WTC11 (cell line): ENCODE results near the gene PRRC2A. TPM values are rescaled to one million over a fixed set of nuclear protein-coding genes. Genes with fewer than 3 reads are reported as not detected.
A peak's percentile ranks its signal among the peaks of the same experiment; 100 is the strongest.

Source experiments
- ATAC-seq: fragments of 200-7000 bp; cut with Tn5 transposase; 2 replicates; pipeline ENCODE4 v1.10.0; 2021; ENCODE audit warnings: mild to moderate bottlenecking, moderate library complexity
- Bru-seq: library from RNA; stranded (reverse); fragments of 400-500 nt; gene quantifications from one replicate; lab custom pipeline; 2021; lab: Mats Ljungman, UMichigan
- CTCF ChIA-PET: fragments of 300-600 bp; sonication (Branson Sonifier 250); formaldehyde crosslinking; loops from one replicate; lab custom pipeline; 2021; ENCODE audit warnings: antibody characterized with exemption; lab: Charles Lee
- POLR2A ChIA-PET: fragments of 350-600 bp; sonication (Branson Sonifier 250); formaldehyde crosslinking; loops from one replicate; lab custom pipeline; 2021; ENCODE audit warnings: antibody characterized with exemption; lab: Charles Lee
- DNase-seq: peaks from one replicate; pipeline ENCODE4 v3.0.0; 2021; ENCODE audit warnings: low spot score
- H3K27ac Mint-ChIP-seq: 2 replicates; pipeline ENCODE4 v1.8.0; 2021; ENCODE audit warnings: mixed read lengths
- H3K27me3 Mint-ChIP-seq: 2 replicates; pipeline ENCODE4 v1.8.0; 2021; ENCODE audit warnings: low read depth, mild to moderate bottlenecking, moderate library complexity, mixed read lengths
- H3K36me3 Mint-ChIP-seq: 2 replicates; pipeline ENCODE4 v1.8.0; 2021; ENCODE audit warnings: mixed read lengths
- H3K4me1 Mint-ChIP-seq: 2 replicates; pipeline ENCODE4 v1.8.0; 2022; ENCODE audit warnings: mixed read lengths
- H3K4me3 Mint-ChIP-seq: 2 replicates; pipeline ENCODE4 v1.8.0; 2021; ENCODE audit warnings: mild to moderate bottlenecking, moderate library complexity, mixed read lengths
- H3K9me3 Mint-ChIP-seq: 2 replicates; pipeline ENCODE4 v1.8.0; 2021; ENCODE audit warnings: mixed read lengths
- AFF4 ChIP-seq: sonication (generic); formaldehyde crosslinking; IDR thresholded peaks from 2 replicates; pipeline ENCODE4 v1.8.1; 2023; ENCODE audit warnings: mild to moderate bottlenecking, missing genetic modification reagents, borderline replicate concordance
- ATF3 ChIP-seq: sonication (generic); formaldehyde crosslinking; conservative IDR thresholded peaks from 2 replicates; pipeline ENCODE4 v1.8.1; 2022; ENCODE audit warnings: mild to moderate bottlenecking, missing genetic modification reagents
- CREB1 ChIP-seq: sonication (generic); formaldehyde crosslinking; IDR thresholded peaks from 2 replicates; pipeline ENCODE4 v1.8.0; 2023; ENCODE audit warnings: mild to moderate bottlenecking, missing genetic modification reagents
- FOXJ3 ChIP-seq: sonication (generic); formaldehyde crosslinking; IDR thresholded peaks from 2 replicates; pipeline ENCODE4 v1.9.0; 2021; ENCODE audit warnings: missing genetic modification reagents, mild to moderate bottlenecking, borderline replicate concordance
- FOXK1 ChIP-seq: sonication (generic); formaldehyde crosslinking; IDR thresholded peaks from 2 replicates; pipeline ENCODE4 v1.8.0; 2022; ENCODE audit warnings: mild to moderate bottlenecking, moderate library complexity, missing genetic modification reagents
- FOXP1 ChIP-seq: sonication (generic); formaldehyde crosslinking; IDR thresholded peaks from 2 replicates; pipeline ENCODE4 v1.8.0; 2022; ENCODE audit warnings: missing genetic modification reagents, mild to moderate bottlenecking, moderate library complexity, borderline replicate concordance
- MXD4 ChIP-seq: fragments of 250-450 bp; sonication (Bioruptor Pico); IDR thresholded peaks from 2 replicates; pipeline ENCODE4 v1.8.0; 2021; ENCODE audit warnings: mild to moderate bottlenecking, moderate library complexity, borderline replicate concordance
- NFATC4 ChIP-seq: fragments of 250-450 bp; sonication (Bioruptor Pico); IDR thresholded peaks from 2 replicates; pipeline ENCODE4 v1.9.0; 2021; ENCODE audit warnings: mild to moderate bottlenecking
- NR1H2 ChIP-seq: sonication (generic); formaldehyde crosslinking; IDR thresholded peaks from 2 replicates; pipeline ENCODE4 v1.9.0; 2021; ENCODE audit warnings: mild to moderate bottlenecking, moderate library complexity, missing genetic modification reagents
- NR2C2 ChIP-seq: sonication (generic); formaldehyde crosslinking; IDR thresholded peaks from 2 replicates; pipeline ENCODE4 v1.8.0; 2022; ENCODE audit warnings: mild to moderate bottlenecking, missing genetic modification reagents
- PREB ChIP-seq: sonication (generic); formaldehyde crosslinking; IDR thresholded peaks from 2 replicates; pipeline ENCODE4 v1.8.1; 2022; ENCODE audit warnings: mild to moderate bottlenecking, missing genetic modification reagents, moderate library complexity, borderline replicate concordance
- SMAD3 ChIP-seq: sonication (generic); formaldehyde crosslinking; IDR thresholded peaks from 2 replicates; pipeline ENCODE4 v1.8.0; 2022; ENCODE audit warnings: missing genetic modification reagents, mild to moderate bottlenecking, borderline replicate concordance
- ZNF138 ChIP-seq: sonication (generic); formaldehyde crosslinking; conservative IDR thresholded peaks from 2 replicates; pipeline ENCODE4 v1.8.1; 2022; ENCODE audit warnings: mild to moderate bottlenecking, moderate library complexity, missing genetic modification reagents
- ZNF671 ChIP-seq: fragments of 250-450 bp; sonication (Bioruptor Pico); IDR thresholded peaks from 2 replicates; pipeline ENCODE4 v1.8.0; 2021; ENCODE audit warnings: mild to moderate bottlenecking
- long read RNA-seq, 3 experiments: library from RNA in 1 of 3; library from capped mRNA in 1 of 3; library from polyadenylated mRNA in 1 of 3; unstranded in 2 of 3; stranded (forward) in 1 of 3; transcript quantifications; one replicate each; pipeline ENCODE4 v2.0.0, GENCODE V29; 2021
- total RNA-seq: library from RNA; stranded (reverse); gene quantifications from 3 replicates; pipeline ENCODE4 v1.2.3, GENCODE V29; 2021
- TF ChIP-seq, protein P1 (sequence below): sonication (generic); formaldehyde crosslinking; IDR thresholded peaks from 2 replicates; pipeline ENCODE4 v1.8.0; 2022; ENCODE audit warnings: missing genetic modification reagents
- TF ChIP-seq, protein P2 (sequence below): sonication (generic); formaldehyde crosslinking; IDR thresholded peaks from 2 replicates; pipeline ENCODE4 v1.8.1; 2022; ENCODE audit warnings: low read depth, mild to moderate bottlenecking, moderate library complexity, missing genetic modification reagents, borderline replicate concordance
- TF ChIP-seq, protein P3 (sequence below): fragments of 250-450 bp; sonication (Bioruptor Pico); IDR thresholded peaks from 2 replicates; pipeline ENCODE4 v1.9.0; 2021; ENCODE audit warnings: mild to moderate bottlenecking, borderline replicate concordance
- TF ChIP-seq, protein P4 (sequence below): sonication (generic); formaldehyde crosslinking; IDR thresholded peaks from 2 replicates; pipeline ENCODE4 v1.8.1; 2023; ENCODE audit warnings: mild to moderate bottlenecking, missing genetic modification reagents

The PRRC2A gene
- total RNA-seq = 372 to 381 TPM (median 373 TPM) in 3 replicates
- percentile 94 among the genes with signal in this experiment for Bru-seq, nascent RNA
- long read RNA-seq, experiment 1, full-length matches to known transcripts = 58 of 363 reads
- long read RNA-seq, experiment 1, partial matches to known transcripts = 269 of 363 reads
- long read RNA-seq, experiment 1, other reads (novel, unspliced or antisense) = 36 of 363 reads
- long read RNA-seq, experiment 2, full-length matches to known transcripts = 36 of 549 reads
- long read RNA-seq, experiment 2, partial matches to known transcripts = 427 of 549 reads
- long read RNA-seq, experiment 2, other reads (novel, unspliced or antisense) = 86 of 549 reads
- long read RNA-seq, experiment 3, partial matches to known transcripts = 2 of 3 reads
- long read RNA-seq, experiment 3, other reads (novel, unspliced or antisense) = 1 of 3 reads

- ATAC-seq (peak; percentile 34), DNase-seq (peak; percentile 78)
- CTCF ChIA-PET = interaction anchor here (0.6 to 1.7 kb wide), 4 partner anchors 23 to 186 kb away, joined by 3 to 10 read pairs (median 4); no protein-coding TSS in a partner anchor
- POLR2A ChIA-PET = interaction anchor here (1.0 kb wide), 1 partner anchor 80 kb away, joined by 5 read pairs; the partner anchor contains the start of gene DDX39B
- Mint-ChIP-seq H3K27me3 (no peaks in the 10 kb centered on the region; the same call in 1 of the 2 replicates), H3K9me3 (no peaks in the 10 kb centered on the region), H3K4me3 (peak within 1 kb of the TSS; percentile 92), H3K27ac (peak within 1 kb of the TSS; percentile 100), H3K4me1 (peaks cover 23% of the 10 kb centered on the region), H3K36me3 (peaks cover 45% of the 10 kb centered on the region)
- TF ChIP-seq AFF4 (CRISPR knock-in tag) (no peak), FOXJ3 (CRISPR knock-in tag) (no peak), ATF3 (CRISPR knock-in tag) (no peak), NFATC4 (no peak), ZNF671 (CRISPR knock-in tag) (no peak), SMAD3 (CRISPR knock-in tag) (no peak), CREB1 (CRISPR knock-in tag) (no peak), PREB (CRISPR knock-in tag) (no peak), ZNF138 (CRISPR knock-in tag) (no peak), NR2C2 (CRISPR knock-in tag) (no peak), FOXK1 (CRISPR knock-in tag) (0 out of 2 replicates have a peak, but pooled peaks have one; percentile 22), FOXP1 (CRISPR knock-in tag) (peak; percentile 30; the same call in 1 of the 2 replicates), MXD4 (CRISPR knock-in tag) (no peak), NR1H2 (CRISPR knock-in tag) (no peak)
- TF ChIP-seq, protein P1, sequence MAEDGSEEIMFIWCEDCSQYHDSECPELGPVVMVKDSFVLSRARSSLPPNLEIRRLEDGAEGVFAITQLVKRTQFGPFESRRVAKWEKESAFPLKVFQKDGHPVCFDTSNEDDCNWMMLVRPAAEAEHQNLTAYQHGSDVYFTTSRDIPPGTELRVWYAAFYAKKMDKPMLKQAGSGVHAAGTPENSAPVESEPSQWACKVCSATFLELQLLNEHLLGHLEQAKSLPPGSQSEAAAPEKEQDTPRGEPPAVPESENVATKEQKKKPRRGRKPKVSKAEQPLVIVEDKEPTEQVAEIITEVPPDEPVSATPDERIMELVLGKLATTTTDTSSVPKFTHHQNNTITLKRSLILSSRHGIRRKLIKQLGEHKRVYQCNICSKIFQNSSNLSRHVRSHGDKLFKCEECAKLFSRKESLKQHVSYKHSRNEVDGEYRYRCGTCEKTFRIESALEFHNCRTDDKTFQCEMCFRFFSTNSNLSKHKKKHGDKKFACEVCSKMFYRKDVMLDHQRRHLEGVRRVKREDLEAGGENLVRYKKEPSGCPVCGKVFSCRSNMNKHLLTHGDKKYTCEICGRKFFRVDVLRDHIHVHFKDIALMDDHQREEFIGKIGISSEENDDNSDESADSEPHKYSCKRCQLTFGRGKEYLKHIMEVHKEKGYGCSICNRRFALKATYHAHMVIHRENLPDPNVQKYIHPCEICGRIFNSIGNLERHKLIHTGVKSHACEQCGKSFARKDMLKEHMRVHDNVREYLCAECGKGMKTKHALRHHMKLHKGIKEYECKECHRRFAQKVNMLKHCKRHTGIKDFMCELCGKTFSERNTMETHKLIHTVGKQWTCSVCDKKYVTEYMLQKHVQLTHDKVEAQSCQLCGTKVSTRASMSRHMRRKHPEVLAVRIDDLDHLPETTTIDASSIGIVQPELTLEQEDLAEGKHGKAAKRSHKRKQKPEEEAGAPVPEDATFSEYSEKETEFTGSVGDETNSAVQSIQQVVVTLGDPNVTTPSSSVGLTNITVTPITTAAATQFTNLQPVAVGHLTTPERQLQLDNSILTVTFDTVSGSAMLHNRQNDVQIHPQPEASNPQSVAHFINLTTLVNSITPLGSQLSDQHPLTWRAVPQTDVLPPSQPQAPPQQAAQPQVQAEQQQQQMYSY (CRISPR knock-in tag) = 0 out of 2 replicates have a peak, but pooled peaks have one; percentile 21
- TF ChIP-seq, protein P2, sequence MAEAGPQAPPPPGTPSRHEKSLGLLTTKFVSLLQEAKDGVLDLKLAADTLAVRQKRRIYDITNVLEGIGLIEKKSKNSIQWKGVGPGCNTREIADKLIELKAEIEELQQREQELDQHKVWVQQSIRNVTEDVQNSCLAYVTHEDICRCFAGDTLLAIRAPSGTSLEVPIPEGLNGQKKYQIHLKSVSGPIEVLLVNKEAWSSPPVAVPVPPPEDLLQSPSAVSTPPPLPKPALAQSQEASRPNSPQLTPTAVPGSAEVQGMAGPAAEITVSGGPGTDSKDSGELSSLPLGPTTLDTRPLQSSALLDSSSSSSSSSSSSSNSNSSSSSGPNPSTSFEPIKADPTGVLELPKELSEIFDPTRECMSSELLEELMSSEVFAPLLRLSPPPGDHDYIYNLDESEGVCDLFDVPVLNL (CRISPR knock-in tag) = peak; percentile 35; the same call in 1 of the 2 replicates
- TF ChIP-seq, protein P3, sequence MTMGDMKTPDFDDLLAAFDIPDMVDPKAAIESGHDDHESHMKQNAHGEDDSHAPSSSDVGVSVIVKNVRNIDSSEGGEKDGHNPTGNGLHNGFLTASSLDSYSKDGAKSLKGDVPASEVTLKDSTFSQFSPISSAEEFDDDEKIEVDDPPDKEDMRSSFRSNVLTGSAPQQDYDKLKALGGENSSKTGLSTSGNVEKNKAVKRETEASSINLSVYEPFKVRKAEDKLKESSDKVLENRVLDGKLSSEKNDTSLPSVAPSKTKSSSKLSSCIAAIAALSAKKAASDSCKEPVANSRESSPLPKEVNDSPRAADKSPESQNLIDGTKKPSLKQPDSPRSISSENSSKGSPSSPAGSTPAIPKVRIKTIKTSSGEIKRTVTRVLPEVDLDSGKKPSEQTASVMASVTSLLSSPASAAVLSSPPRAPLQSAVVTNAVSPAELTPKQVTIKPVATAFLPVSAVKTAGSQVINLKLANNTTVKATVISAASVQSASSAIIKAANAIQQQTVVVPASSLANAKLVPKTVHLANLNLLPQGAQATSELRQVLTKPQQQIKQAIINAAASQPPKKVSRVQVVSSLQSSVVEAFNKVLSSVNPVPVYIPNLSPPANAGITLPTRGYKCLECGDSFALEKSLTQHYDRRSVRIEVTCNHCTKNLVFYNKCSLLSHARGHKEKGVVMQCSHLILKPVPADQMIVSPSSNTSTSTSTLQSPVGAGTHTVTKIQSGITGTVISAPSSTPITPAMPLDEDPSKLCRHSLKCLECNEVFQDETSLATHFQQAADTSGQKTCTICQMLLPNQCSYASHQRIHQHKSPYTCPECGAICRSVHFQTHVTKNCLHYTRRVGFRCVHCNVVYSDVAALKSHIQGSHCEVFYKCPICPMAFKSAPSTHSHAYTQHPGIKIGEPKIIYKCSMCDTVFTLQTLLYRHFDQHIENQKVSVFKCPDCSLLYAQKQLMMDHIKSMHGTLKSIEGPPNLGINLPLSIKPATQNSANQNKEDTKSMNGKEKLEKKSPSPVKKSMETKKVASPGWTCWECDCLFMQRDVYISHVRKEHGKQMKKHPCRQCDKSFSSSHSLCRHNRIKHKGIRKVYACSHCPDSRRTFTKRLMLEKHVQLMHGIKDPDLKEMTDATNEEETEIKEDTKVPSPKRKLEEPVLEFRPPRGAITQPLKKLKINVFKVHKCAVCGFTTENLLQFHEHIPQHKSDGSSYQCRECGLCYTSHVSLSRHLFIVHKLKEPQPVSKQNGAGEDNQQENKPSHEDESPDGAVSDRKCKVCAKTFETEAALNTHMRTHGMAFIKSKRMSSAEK (CRISPR knock-in tag) = no peak
- TF ChIP-seq, protein P4, sequence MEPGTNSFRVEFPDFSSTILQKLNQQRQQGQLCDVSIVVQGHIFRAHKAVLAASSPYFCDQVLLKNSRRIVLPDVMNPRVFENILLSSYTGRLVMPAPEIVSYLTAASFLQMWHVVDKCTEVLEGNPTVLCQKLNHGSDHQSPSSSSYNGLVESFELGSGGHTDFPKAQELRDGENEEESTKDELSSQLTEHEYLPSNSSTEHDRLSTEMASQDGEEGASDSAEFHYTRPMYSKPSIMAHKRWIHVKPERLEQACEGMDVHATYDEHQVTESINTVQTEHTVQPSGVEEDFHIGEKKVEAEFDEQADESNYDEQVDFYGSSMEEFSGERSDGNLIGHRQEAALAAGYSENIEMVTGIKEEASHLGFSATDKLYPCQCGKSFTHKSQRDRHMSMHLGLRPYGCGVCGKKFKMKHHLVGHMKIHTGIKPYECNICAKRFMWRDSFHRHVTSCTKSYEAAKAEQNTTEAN (CRISPR knock-in tag) = peak; percentile 77; the same call in 1 of the 2 replicates
Measured at GRCh38 chr6:31620586-31621319, at the start of gene PRRC2A. Gene PRRC2A, plus strand, starts transcription at chr6:31620715. Its CDS starts 2,075 bp downstream, at chr6:31622790.
